Activated CD8-positive, alpha-beta memory T cell treated with anti-CD3 and anti-CD28 coated beads, Interleukin-2, amount 10 ng/mL, durations not matched to agents 7 days and 5 days (primary cell): ENCODE results near the gene KIR3DL3. TPM values are rescaled to one million over a fixed set of nuclear protein-coding genes. Genes with fewer than 3 reads are reported as not detected.
"Not testable (repeated sequence)": the region's sequence is repeated elsewhere in the genome, so short reads cannot be mapped to it uniquely, and the experiment has no call there.

Experiments
- ATAC-seq: fragments of 150-1000 bp; cut with Tn5 transposase; one replicate; pipeline ENCODE4 v1.10.0; 2021; ENCODE audit warnings: moderate library complexity
- CTCF ChIA-PET: fragments of 350-600 bp; sonication (Branson Sonifier 250); formaldehyde crosslinking; loops from one replicate; lab custom pipeline; 2021; ENCODE audit warnings: antibody characterized with exemption; lab: Charles Lee
- DNase-seq: peaks from one replicate; pipeline ENCODE4 v3.0.0-alpha.2; 2020
- H3K27ac Mint-ChIP-seq: one replicate; pipeline ENCODE4 v1.8.0; 2021; ENCODE audit warnings: mild to moderate bottlenecking, mixed read lengths
- H3K27me3 Mint-ChIP-seq: one replicate; pipeline ENCODE4 v1.8.0; 2021; ENCODE audit warnings: mixed read lengths
- H3K36me3 Mint-ChIP-seq: one replicate; pipeline ENCODE4 v1.8.0; 2021; ENCODE audit warnings: mild to moderate bottlenecking, mixed read lengths
- H3K4me1 Mint-ChIP-seq: one replicate; pipeline ENCODE4 v1.8.0; 2021; ENCODE audit warnings: mixed read lengths
- H3K4me3 Mint-ChIP-seq: one replicate; pipeline ENCODE4 v1.8.0; 2021; ENCODE audit warnings: mild to moderate bottlenecking, moderate library complexity, mixed read lengths
- H3K9me3 Mint-ChIP-seq: one replicate; pipeline ENCODE4 v1.8.0; 2022; ENCODE audit warnings: low read depth, mixed read lengths
- total RNA-seq, 2 experiments: library from RNA; stranded (reverse); gene quantifications; one replicate each; pipeline ENCODE4 v1.2.3, GENCODE V29; 2021

The KIR3DL3 gene
- total RNA-seq, result not detected

DNA sequence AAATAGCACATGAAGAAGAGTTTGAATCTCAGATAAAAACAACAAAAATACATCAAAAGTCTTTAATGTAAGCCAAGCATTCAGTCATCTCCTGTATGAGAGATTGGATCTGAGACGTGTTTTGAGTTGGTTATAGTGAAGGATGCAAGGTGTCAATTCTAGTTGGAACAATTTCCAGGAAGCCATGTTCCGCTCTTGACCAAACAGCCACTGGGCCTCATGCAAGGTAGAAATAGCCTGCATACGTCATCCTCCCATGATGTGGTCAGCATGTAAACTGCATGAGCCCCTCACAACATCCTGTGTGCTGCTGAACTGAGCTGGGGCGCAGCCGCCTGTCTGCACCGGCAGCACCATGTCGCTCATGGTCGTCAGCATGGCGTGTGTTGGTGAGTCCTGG lies at the start of gene KIR3DL3:
Gene KIR3DL3, plus strand, starts transcription at position 301 of the 400 bp plus-strand sequence. Its CDS starts 55 bp downstream, at position 356.
- Mint-ChIP-seq H3K27me3 (no peaks in the 10 kb centered on the region), H3K27ac (no peak within 1 kb of the TSS)
- CTCF ChIA-PET, result no interaction called here

DNA sequence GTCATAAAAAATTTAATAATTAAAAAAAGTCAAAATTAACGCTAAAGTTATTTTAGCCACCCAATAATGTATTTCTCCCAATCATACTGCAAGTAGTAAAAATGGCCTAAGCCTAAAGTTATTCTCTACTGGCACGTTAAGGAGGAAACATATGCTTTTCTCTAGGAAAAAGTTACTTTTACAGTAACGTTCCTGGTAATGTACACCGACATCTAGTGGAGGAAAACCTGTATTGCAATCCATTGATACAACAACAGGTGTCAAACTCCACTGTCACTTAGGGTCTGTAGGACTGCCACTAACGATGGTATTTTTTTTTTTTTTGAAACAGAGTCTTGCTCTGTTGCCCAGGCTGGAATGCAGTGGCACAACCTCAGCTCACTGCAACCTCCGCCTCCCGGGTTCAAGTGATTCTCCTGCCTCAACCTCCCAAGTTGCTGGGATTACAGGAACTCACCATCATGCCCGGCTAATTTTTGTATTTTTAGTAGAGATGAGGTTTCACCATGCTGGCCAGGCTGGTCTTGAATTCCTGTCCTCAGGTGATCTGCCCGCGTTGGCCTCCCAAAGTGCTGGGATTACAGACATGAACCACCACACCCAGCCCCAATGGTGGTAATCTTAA lies 47.9 kb upstream of the KIR3DL3 start:
- H3K4me1 Mint-ChIP-seq, ATAC-seq, DNase-seq, H3K4me3 Mint-ChIP-seq, H3K9me3 Mint-ChIP-seq, H3K27ac Mint-ChIP-seq, H3K36me3 Mint-ChIP-seq: not testable (repeated sequence)
- CTCF ChIA-PET, result interaction anchor here (2.3 to 4.2 kb wide), 3 partner anchors 28 to 197 kb away, joined by 6 to 76 read pairs (median 9); no protein-coding TSS in a partner anchor
- H3K27me3 Mint-ChIP-seq, result peaks cover 16% of the 10 kb centered on the region

More for the DNA sequence above, at the start of gene KIR3DL3:
- no peak within 1 kb of the TSS for H3K4me3 Mint-ChIP-seq
- H3K36me3 Mint-ChIP-seq, result no peaks in the 10 kb centered on the region
- H3K9me3 Mint-ChIP-seq, result peaks cover 8% of the 10 kb centered on the region
- ATAC-seq (no peak), DNase-seq (no peak)
- H3K4me1 Mint-ChIP-seq, result no peaks in the 10 kb centered on the region

DNA sequence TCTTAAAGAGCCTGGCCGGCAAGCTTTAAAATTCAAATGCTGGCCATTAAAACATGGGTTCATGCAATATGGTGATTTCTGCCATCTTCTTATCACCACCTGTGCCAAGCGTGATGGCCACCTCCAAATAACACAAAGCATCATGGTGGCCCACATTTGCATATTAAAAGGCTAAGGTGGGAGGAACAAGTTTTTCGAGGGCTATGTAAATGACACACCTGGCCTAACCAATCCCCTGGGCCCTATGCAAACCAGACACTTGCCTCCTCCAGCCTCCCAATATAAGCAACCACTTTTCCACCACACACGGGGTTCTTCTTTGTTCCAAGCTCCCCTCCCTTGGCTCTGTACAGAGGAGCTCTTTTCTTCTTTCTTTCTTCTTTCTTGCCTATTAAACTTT lies 47.0 kb upstream of the KIR3DL3 start:
- CTCF ChIA-PET, result interaction anchor here (0.6 to 2.3 kb wide), 3 partner anchors 196 to 204 kb away, joined by 3 to 9 read pairs (median 3); partner anchors contain the start of gene CDC42EP5
- H3K27ac Mint-ChIP-seq, result no peak overlapping the region
- H3K36me3 Mint-ChIP-seq, result no peaks in the 10 kb centered on the region
- H3K4me1 Mint-ChIP-seq, result peaks cover 2% of the 10 kb centered on the region
- no peaks in the 10 kb centered on the region for H3K9me3 Mint-ChIP-seq
- ATAC-seq, result no peak
- DNase-seq, result no peak
- H3K27me3 Mint-ChIP-seq, result peaks cover 16% of the 10 kb centered on the region
- no peak overlapping the region for H3K4me3 Mint-ChIP-seq

DNA sequence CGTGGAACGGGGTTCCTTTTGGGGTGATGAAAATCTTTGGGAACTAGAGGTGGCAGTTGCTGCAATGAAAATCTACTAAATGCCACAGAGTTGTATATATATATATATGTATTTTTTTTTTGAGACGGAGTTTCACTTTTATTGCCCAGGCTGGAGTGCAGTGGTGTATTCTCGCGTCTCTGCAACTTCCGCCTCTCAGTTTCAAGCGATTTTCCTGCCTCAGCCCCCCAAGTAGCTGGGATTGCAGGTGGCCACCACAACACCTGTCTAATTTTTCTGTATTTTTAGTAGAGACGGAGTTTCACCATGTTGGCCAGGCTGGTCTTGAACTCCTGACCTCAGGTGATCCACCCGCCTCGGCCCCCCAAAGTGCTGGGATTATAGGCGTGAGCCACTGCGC lies 42.6 kb upstream of the KIR3DL3 start:
- not testable (repeated sequence) for H3K9me3 Mint-ChIP-seq, DNase-seq, H3K36me3 Mint-ChIP-seq, H3K4me1 Mint-ChIP-seq, ATAC-seq, H3K27ac Mint-ChIP-seq, H3K4me3 Mint-ChIP-seq
- CTCF ChIA-PET, result interaction anchor here (1.5 kb wide), 1 partner anchor 206 kb away, joined by 3 read pairs; no protein-coding TSS in a partner anchor
- peaks cover 14% of the 10 kb centered on the region for H3K27me3 Mint-ChIP-seq

GRCh38 chr19:54682306-54682856 lies 41.9 kb upstream of the KIR3DL3 start:
- no peak overlapping the region for H3K4me3 Mint-ChIP-seq
- no peaks in the 10 kb centered on the region for H3K36me3 Mint-ChIP-seq
- CTCF ChIA-PET, result interaction anchor here (0.6 to 1.6 kb wide), 2 partner anchors 8 to 433 kb away, joined by 3 to 7 read pairs; no protein-coding TSS in a partner anchor
- no peak for DNase-seq
- no peak overlapping the region for H3K27ac Mint-ChIP-seq
- no peak for ATAC-seq
- H3K9me3 Mint-ChIP-seq, result no peaks in the 10 kb centered on the region
- H3K4me1 Mint-ChIP-seq, result no peaks in the 10 kb centered on the region
- H3K27me3 Mint-ChIP-seq, result peaks cover 13% of the 10 kb centered on the region

DNA sequence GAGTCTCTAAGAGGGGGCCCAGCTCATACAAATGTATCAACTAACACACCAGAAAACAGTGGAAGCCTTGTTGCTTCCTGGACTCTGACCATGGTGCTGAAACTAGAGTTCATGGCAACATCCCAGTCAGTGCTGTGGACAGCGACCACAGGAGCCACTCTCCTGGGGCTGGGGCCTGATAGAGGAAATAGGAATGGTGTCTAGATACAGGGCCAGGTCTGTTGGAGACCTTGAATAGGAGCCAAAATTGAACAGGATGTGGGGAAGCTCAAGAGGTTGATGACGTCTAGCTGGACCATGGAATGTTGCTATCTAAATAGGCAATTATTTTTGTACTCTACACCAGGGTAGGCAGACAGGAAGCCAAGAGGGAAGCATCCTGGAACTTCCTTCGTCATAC lies 39.7 kb upstream of the KIR3DL3 start:
- Mint-ChIP-seq H3K27ac (no peak overlapping the region), H3K4me3 (no peak overlapping the region), H3K9me3 (no peaks in the 10 kb centered on the region), H3K27me3 (peaks cover 7% of the 10 kb centered on the region), H3K36me3 (no peaks in the 10 kb centered on the region), H3K4me1 (no peaks in the 10 kb centered on the region)
- DNase-seq, result no peak
- CTCF ChIA-PET, result interaction anchor here (1.2 kb wide), 1 partner anchor 10 kb away, joined by 9 read pairs; no protein-coding TSS in a partner anchor
- no peak for ATAC-seq

DNA sequence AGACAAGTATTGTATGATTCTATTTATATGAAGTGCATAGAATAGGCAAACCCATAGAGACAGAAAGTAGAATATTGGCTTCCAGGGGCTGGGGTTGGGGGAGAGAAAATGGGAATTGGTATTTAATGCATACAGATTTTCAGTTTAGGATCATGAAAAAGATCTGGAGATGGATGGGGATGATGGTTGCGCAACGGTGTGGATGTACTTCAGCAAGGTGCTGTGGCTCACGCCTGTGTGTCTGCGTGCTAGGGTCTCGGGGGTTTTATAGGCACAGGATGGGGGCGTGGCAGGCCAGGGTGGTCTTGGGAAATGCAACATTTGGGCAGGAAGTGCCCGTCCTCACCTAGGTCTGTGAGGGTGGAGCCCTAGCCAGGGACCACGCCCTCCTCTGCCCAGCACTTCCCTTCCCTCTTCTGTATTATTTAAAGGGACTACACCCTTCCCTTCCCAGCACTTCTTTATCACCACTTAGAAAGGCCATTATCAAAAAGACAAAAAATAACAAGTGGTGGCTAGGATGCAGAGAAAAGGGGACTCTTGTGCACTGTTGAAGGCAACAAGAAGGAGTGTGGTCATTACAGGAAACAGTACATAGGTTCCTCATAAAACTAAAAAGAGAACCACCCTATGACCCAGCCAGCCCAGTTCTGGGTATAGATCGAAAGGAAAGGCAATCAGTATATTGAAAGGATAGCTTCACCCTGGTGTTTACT lies 32.5 kb upstream of the KIR3DL3 start:
- H3K4me3 Mint-ChIP-seq, result no peak overlapping the region
- peaks cover 4% of the 10 kb centered on the region for H3K27me3 Mint-ChIP-seq
- ATAC-seq (no peak), DNase-seq (no peak)
- no peak overlapping the region for H3K27ac Mint-ChIP-seq
- H3K36me3 Mint-ChIP-seq, result no peaks in the 10 kb centered on the region
- CTCF ChIA-PET, result no interaction called here
- H3K4me1 Mint-ChIP-seq, result no peaks in the 10 kb centered on the region
- H3K9me3 Mint-ChIP-seq, result no peaks in the 10 kb centered on the region

DNA sequence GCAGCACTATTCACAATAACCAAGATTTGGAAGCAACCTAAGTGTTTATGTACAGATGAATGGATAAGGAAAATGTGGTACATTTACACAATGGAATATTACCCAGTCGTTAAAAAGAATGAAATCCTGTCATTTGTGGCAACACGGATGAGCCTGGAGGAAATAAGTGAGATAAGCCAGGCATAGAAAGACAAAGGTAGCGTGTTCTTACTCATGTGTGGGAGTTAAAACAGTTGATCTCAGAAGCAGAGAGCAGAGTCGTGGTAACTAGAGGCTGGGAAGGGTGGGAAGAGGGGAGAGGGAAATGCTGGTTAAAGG lies 32.0 kb upstream of the KIR3DL3 start:
- no peak for ATAC-seq
- Mint-ChIP-seq H3K9me3 (no peaks in the 10 kb centered on the region), H3K27me3 (peaks cover 4% of the 10 kb centered on the region), H3K27ac (no peak overlapping the region), H3K4me3 (no peak overlapping the region), H3K36me3 (no peaks in the 10 kb centered on the region), H3K4me1 (no peaks in the 10 kb centered on the region)
- DNase-seq, result no peak
- CTCF ChIA-PET, result no interaction called here

GRCh38 chr19:54694648-54695047 lies 29.6 kb upstream of the KIR3DL3 start:
- H3K4me3 Mint-ChIP-seq, result no peak overlapping the region
- DNase-seq (no peak), ATAC-seq (no peak)
- no peaks in the 10 kb centered on the region for H3K4me1 Mint-ChIP-seq
- CTCF ChIA-PET, result interaction anchor here (1.5 kb wide), 1 partner anchor 16 kb away, joined by 3 read pairs; no protein-coding TSS in a partner anchor
- no peaks in the 10 kb centered on the region for H3K9me3 Mint-ChIP-seq
- peaks cover 4% of the 10 kb centered on the region for H3K27me3 Mint-ChIP-seq
- H3K36me3 Mint-ChIP-seq, result no peaks in the 10 kb centered on the region
- no peak overlapping the region for H3K27ac Mint-ChIP-seq

DNA sequence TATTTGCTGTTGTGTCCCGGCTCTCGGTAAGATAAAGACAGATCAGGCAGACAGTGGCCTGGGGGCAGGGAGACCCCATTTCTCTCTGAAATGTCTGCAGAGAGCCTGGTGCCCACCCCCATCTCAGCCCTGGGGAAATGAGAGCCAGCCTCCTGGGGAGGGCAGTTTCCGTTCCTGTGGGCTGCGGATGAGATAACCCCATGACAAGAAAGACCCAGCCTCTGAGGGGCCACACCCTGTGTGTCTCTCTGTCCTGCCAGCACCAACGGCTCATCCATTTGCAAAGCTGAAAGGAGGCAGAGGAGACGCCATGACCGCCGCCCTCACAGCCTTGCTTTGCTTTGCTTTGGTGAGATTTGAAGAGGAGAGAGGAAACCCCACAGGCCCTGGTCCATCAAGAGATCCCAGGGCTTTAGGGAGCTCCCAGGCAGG lies 28.1 kb upstream of the KIR3DL3 start:
- no peak overlapping the region for H3K4me3 Mint-ChIP-seq
- ATAC-seq, result no peak
- no peak overlapping the region for H3K27ac Mint-ChIP-seq
- no peaks in the 10 kb centered on the region for H3K36me3 Mint-ChIP-seq
- no peak for DNase-seq
- no peaks in the 10 kb centered on the region for H3K9me3 Mint-ChIP-seq
- peaks cover 3% of the 10 kb centered on the region for H3K27me3 Mint-ChIP-seq
- CTCF ChIA-PET, result no interaction called here
- no peaks in the 10 kb centered on the region for H3K4me1 Mint-ChIP-seq

DNA sequence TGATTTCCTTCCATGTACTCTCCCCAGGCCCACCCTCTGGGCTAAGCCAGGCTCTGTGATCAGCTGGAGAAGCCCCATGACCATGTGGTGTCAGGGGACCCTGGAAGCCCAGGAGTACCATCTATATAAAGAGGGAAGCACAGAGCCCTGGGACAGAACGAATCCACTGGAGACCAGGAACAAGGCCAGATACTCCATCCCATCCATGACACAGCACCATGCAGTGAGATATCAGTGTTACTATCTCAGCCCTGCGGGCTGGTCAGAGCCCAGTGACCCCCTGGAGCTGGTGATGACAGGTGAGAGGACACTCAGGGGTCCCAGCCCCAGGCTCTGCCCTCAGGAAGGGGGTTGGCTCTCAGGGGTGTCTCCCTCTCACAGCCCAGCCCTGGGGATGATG lies 27.5 kb upstream of the KIR3DL3 start:
- ATAC-seq (no peak), DNase-seq (no peak)
- Mint-ChIP-seq H3K36me3 (no peaks in the 10 kb centered on the region), H3K9me3 (no peaks in the 10 kb centered on the region), H3K4me3 (no peak overlapping the region), H3K4me1 (no peaks in the 10 kb centered on the region), H3K27ac (no peak overlapping the region), H3K27me3 (no peaks in the 10 kb centered on the region)
- CTCF ChIA-PET, result no interaction called here

GRCh38 chr19:54697716-54698115 lies 26.5 kb upstream of the KIR3DL3 start:
- DNase-seq, H3K27ac Mint-ChIP-seq, H3K4me1 Mint-ChIP-seq, H3K4me3 Mint-ChIP-seq, ATAC-seq, H3K27me3 Mint-ChIP-seq, H3K36me3 Mint-ChIP-seq, CTCF ChIA-PET, H3K9me3 Mint-ChIP-seq: not testable (repeated sequence)

- peaks cover 34% of the 10 kb centered on the region for H3K4me1 Mint-ChIP-seq
- H3K4me3 Mint-ChIP-seq, result no peak overlapping the region
- H3K27me3 Mint-ChIP-seq, result peaks cover 4% of the 10 kb centered on the region
- H3K27ac Mint-ChIP-seq, result no peak overlapping the region
- H3K9me3 Mint-ChIP-seq, result no peaks in the 10 kb centered on the region
- CTCF ChIA-PET, result no interaction called here
- no peaks in the 10 kb centered on the region for H3K36me3 Mint-ChIP-seq
- DNase-seq (no peak), ATAC-seq (no peak)
Observed at GRCh38 chr19:54704928-54705327, 19.3 kb upstream of the KIR3DL3 start.
